ENCODE measurements around the gene GOLGA8M.
"Not testable (repeated sequence)": the region's sequence is repeated elsewhere in the genome, so short reads cannot be mapped to it uniquely, and the experiment has no call there.

GOLGA8M gene

DNA sequence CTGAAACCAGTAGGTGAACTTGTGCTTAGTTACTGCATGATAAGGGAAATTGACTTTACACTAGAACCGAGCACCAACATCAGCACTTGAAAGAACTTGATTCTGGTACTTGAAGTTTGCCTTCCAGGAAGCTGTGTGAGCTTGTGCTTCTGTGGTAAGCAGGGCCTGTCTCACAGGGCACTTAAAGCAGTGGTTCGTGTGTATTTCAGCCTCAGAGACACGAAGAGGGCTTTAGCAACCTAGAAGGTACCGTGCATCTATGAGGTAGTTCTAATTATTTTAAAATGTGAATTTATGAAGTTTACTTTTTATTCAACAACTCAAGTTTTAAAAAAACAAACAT, 56.2 kb downstream of the GOLGA8M start:
- not testable (repeated sequence) for DNase-seq (ENCODE audit: low spot score)

DNA sequence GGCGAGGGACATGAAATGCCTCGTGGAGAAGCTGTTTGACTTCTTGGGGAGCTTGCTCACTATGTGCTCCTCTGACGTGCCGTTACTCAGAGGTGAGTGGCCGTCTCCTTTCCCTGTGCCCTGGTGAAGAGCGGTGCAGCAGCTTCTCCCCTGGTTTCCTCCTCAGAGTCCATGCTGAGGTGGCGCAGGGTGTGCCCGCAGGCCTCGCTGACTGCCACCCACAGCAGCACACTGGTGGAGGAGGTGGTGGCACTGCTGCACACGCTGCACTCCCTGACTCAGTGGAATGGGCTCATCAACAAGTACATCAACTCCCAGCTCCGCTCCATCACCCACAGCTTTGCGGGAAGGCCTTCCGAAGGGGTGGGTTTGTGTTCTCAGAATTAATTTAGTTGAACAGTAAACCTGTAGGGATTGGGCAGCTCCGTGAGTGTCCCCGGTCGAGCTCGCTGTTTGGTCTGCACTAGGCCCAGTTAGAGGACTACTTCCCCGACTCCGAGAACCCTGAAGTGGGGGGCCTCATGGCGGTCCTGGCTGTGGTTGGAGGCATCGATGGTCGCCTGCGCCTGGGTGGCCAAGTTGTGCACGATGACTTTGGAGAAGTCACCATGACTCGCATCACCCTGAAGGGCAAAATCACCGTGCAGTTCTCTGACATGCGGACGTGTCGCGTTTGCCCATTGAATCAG, 56.7 kb downstream of the GOLGA8M start:
- not testable (repeated sequence) for DNase-seq (ENCODE audit: low spot score)

DNA sequence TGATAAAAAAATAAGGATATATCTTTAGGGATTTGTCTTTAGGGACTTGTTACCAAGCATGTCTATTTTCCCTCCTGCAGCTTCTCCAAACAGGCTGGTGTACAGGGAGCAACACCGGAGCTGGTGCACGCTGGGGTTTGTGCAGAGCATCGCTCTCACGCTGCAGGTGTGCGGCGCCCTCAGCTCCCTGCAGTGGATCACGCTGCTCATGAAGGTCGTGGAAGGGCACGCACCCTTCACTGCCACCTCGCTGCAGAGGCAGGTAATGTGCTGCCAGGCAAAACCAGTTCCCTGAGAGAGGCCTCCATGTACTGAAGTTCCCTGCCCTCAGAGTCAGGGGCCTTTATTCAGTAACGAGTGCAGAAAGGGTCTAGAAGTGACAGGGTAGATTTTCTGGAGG, 58.0 kb downstream of the GOLGA8M start:
- not testable (repeated sequence) for DNase-seq (ENCODE audit: low spot score)

- not testable (repeated sequence) for DNase-seq (ENCODE audit: low spot score)
Observed at GRCh38 chr15:28652538-28652937, 59.7 kb downstream of the GOLGA8M start.

All from hematopoietic multipotent progenitor cell treated with erythropoietin and hydrocortisone succinate and interleukin-3 and kit ligand, for 17 days (in vitro differentiated cells).